NCI-H1436 treated with DMSO at 0.1 percent for 48 hours (cell line): Measurements from ENCODE around the gene ERI3.

ENCODE experiments used
- DNase-seq: peaks from one replicate; lab custom pipeline; 2025; lab: John Stamatoyannopoulos, UW

The ERI3 gene

DNA sequence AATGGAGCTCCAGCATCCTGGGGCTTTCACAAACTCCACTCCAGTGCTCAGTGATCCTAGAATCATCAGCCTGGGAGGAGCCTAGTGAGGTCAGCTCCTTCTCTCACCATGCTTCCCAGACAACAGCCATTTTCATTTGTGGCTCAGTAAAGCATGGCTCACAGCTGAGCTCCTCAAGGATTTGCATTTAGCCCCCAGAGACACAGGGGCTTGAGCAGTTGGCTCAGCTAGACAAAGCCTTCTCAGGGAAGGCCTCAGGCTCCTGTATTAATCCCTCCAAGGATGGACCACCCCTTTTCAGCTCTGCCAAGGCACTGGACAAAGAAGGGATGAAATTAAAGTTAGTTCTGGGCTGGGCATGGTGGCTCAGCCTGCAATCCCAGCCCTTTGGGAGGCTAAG lies 39.5 kb downstream of the ERI3 start:
- DNase-seq: no peak

DNA sequence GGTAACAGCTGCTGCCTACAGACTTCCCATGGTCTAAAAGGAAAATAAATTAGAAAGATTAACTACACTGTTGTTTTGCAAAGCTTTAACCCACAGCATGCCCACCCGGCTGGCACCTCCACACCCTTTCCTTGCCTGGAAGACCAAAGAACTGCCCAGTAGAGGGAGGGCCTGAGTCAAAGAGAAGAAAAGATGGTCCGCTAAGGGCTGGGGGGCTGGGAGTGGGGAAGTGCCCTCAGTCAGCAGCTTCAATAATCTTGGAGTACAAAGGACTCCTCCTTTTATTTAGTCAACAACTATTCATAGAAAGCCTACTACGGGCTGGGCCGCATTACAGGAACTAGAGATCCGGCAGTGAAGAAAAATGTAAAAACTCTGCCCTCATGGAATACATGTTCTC lies 40.6 kb downstream of the ERI3 start:
- no peak for DNase-seq

DNA sequence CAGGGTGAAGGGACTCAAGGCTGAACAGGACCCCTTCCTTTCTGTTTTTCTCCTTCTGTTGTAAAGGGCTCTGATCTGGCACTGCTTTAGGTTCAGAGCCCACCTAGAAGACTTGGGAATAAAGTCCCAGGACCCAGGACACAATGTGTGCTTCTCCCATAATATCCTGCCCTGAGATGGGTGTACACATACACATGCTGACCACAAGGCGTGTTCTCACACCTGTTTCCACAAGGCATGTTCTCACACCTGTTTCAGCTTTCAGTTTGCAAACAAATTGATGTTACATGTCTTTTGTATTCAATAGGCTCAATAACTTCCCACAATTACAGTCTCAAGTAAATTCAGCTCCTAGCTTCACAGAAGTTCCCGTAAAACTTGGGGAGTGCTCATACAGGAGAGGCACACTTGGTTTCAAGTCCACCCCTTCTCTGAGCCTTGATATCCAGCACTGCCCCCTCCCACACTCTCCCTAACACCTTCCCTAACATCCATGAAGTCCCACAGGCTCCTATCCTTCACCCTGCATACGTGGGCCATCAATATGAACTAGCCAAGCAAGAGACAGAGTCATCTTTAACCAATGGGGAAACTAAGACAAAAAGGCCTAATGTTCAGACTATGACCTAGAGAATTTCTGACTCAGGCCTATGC lies 41.7 kb downstream of the ERI3 start:
- DNase-seq: no peak

DNA sequence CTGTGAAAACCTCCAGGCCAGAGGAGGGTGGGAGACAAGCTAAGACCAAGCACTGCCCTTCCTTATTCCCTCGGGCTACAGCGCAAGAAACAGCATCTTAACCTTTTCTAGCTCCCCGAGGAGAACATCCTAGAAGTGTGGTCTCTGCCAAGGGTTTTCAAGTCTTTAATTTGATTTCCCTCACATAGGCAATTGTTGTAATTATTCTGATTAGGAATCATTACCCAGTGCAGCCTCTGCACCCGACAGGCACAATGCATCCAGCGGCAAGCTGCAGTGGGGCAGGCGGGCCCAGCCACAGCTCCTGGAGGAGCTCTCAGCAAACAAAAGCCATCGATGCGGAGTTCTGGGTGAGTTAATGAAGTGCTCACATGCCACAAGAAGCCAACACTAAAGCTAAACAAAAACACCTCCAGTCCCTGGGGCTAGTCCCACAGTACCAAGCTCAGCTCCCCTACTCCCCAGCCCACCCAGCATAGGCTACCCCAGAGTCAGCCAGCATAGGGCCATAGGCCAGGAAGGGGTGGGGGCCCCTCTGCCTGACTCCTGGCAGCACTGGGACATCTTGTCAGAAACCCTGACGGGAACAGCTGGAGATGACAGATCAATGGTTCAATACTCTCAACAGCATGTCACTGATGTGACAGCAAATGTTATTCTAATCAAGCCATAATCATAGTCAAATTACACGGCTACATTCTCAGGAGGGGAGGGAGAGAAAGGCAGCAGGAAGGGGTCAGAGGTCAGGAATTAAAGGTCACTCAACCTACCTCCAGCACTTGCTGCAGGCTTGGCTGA lies 42.5 kb downstream of the ERI3 start:
- no peak for DNase-seq

DNA sequence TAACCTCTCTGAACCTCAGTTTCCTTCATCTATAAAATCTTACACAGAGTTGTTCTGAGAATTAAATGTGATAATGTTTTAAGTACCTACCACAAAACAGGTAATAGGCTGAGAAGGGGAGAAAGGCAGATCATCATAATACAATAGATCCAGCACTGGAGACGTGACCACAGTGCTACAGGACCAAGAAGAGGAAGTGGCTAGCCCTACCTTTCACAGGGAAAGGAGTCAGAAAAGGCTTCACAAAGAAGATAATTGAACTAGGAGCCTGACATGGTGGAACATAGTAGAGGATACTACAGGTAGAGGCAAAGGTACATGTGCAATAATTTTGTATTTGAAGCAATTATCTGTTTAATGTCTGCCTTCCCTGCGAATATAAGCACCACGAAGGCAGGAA lies 45.1 kb downstream of the ERI3 start:
- no peak for DNase-seq

DNA sequence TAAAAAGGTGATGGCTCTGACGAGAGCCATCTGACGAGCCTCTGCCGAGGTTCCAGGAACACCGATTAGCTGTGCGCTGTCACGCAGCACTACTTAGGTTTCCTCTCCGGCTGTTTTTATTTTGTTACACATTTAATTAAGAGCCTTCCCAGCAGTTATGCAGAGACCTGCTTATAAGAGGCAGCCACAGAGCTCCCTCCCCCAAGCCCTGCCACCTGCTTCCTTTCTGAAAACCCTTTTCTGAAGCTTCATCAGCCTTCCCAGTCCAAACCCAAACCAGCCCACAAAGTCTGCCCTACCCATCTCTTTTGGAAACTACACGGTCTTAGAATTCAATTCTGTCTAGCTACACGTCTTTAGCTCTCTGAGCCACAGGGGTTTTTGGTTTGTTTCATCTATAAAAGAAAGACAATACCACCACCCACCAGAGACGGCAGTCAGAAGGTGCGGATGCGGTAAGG lies 49.1 kb downstream of the ERI3 start:
- DNase-seq: no peak

DNA sequence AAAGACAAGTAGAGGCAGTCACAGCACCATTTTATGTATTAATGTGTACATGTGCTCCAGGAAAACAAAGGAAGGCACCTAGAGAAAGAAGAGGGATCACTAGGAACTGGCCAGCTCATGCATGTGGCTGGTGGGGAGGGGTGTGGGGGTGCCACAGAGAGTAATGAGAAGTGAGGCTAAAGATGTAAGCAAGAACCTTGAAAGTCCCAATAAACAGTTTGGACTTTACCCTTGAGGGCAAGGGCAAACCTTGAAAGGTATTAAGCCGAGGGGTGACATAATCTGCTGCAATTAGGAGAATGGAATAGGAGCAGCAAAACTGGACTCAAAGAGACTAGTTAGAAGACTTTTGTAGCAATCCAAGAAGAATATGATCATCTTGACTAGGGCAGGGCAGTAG lies 51.5 kb downstream of the ERI3 start:
- no peak for DNase-seq

DNA sequence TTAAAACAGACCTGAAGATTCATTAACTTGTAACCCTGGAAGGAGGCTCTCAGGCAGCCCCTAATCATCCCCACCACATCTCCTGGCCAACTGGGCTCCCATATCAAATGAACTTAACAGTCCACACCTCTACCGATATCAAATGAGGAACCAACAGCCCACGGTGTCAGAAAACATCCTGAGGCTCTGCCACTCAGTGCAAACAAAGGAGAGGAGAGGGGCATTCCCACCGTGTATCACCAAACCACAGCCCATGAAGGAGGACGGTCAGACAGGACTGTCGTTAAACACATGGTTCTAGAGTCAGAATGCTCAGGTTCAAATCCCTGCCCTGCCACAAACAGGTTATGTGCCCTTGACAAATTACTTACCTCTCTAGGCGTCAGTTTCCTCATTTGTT lies 52.5 kb downstream of the ERI3 start:
- no peak for DNase-seq

DNA sequence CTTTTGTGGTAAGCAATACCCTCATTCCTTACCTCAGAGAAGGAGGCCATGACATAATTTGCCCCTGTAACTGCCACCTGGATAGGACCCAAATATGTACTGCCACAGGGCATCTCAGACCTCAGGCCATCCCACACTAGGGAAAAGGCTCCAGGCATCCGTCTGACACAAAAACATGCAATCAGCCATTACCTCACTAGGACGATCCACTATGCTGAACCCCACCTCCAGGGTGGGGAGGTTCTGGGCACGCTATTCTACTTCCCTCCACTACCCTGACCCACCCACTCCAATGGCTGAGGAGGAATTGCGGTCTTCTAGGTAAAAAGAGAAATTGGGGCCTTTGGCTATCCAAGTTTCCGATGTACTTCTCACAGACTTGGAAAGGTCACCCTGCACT lies 53.6 kb downstream of the ERI3 start:
- no peak for DNase-seq

DNA sequence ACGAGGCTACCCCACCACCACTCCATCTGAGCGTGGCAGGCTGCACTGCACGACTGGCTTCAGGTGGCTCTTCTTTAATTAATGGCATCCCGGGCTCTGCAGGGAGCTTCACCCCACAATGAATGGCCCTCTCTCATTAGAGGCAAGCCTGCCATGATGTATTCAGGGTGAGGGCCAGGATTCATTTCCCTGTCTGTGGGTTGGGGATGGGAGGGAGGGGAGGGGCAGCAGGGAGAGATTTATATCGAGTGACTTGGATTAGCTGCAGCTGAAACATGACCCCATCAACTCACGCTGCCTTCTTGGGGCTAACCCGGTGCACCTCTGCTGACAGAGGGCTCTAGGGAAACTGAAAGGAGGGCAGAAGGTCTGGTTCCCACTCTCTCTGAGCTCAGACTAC lies 54.2 kb downstream of the ERI3 start:
- no peak for DNase-seq

DNA sequence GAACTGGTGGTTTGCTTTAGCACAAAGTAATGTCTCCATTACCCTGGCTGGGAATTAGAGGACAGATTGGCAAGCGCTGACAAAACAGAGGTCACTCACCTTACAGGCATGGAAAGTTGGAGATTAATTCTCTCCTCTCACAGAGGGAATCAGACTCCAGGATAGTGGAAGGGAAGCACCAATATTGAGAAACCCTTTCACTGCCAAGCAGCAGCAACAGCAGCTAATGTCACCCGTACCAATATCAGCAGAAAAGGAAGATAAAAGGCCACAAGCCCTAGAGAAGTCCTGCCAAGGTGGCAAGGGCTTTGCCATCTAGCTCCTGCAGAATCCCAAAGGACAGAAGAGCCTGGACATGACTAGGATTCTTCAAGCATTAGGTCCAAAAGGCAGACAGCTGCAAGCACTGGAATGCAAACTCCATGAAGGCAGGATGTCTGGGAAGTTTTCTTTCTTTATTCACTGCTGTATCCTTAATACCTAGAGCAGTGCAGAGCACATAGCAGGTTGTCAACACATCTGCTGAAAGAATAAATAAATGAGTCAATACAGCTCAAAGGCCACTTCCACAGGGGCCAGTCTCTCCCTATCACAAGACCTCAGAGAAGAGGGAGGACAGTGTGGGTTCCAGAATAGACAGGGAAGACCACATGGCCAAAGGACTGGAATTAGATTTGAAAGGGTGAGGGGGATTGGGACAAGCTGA lies 57.2 kb downstream of the ERI3 start:
- no peak for DNase-seq

DNA sequence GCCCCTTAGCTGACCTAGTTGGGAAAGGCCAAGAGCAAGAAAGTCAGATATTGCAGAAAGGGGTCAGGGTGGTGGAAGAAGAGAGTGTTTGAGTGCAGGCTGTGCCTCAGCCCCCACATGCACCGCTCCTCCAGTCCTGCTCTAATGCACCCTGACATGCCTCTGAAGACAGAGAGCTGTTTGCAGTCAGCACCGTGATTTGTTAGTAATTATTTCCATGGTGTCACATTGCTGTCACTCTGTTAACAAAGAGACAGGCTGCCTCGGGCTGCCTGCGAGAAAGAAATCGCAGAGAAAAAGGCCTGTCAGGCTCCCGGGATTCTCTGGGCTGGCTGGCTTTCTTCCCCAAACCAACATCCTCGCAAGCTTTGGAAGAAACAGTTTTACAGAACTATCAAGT lies 58.3 kb downstream of the ERI3 start:
- DNase-seq: no peak

DNA sequence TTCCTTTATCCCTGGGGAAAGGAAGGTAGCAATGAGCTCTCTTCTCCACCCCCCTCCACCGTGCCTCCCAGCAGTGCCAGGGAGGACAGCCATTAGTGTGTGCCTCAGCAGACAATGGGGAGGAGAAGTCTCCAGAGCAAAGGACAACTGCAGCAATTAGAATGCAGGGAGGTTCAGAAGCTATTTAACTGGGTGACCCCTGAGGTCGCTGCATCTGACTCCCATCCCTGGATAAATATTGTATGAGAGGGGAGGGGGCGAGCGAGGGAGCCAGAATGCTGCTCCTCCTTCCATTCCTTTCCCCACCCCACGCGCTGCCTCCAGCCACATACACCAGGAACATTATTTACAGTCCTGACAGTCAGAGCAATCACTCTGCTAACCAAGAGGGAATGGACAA lies 59.0 kb downstream of the ERI3 start:
- no peak for DNase-seq

DNA sequence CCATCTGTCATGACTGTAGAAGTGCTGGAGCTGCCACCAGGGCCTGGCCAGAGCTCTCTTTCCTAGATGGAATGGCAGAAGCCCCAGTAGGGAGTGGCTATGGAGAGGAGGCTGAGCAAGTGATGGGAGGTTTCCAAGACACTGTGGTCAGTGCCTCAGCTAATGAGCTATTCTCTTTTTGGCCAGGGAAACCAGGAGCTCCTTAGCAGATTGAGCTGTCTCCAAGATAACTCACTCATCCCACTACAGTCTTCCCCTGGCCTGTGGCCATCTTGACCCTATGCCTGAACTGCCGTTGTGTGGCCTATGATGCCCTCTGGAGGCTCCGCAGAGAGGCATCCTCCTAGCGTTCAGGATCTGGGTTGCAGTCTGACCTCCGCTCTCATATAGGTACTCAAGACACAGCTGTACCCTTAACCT lies 60.5 kb downstream of the ERI3 start:
- DNase-seq: no peak

DNA sequence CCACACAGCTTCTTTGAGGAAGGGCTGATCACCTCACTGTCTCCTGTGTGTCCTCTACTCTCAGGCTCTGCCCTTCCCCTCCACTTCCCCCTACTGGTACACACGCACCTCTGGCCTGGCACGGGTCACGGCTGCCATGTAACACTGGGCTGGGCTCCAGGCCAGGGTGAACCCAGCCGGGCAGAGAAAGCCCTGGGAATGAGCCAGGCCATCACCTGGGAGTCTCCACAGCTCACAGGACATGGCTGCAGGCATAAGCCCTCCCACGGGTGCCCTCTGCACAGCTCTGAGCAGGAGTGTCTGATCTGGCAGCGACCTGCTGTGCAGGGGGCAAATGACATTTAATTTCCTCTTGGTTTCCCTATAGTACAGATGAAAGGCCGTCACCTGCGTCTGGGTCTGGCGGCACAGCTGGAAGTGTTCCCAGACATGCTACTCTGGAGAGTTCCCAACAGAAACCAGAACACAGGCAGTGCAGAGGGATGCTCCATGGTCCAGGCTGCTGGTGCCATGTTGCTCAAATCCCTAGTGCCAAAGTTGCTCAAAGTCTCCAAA lies 61.2 kb downstream of the ERI3 start:
- DNase-seq: no peak

DNA sequence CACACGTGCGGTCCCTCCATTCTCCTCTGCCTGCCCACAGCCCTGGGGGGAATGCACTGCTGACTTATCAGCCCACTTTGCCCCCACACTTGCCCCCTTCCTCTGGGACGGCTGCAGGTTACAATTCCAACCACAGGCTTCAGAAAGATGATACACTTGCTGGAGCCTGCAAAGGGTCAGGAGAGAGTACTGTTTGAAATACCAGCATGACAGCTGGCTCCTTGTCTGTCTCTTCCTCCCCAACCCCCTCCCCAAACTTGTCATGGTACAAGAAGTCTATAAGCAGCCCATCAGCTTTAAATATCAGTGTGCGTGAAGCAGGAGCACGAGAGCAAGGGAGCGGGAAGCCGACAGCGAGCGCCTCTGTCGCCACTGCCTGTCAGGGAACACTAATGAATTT lies 62.4 kb downstream of the ERI3 start:
- no peak for DNase-seq

DNA sequence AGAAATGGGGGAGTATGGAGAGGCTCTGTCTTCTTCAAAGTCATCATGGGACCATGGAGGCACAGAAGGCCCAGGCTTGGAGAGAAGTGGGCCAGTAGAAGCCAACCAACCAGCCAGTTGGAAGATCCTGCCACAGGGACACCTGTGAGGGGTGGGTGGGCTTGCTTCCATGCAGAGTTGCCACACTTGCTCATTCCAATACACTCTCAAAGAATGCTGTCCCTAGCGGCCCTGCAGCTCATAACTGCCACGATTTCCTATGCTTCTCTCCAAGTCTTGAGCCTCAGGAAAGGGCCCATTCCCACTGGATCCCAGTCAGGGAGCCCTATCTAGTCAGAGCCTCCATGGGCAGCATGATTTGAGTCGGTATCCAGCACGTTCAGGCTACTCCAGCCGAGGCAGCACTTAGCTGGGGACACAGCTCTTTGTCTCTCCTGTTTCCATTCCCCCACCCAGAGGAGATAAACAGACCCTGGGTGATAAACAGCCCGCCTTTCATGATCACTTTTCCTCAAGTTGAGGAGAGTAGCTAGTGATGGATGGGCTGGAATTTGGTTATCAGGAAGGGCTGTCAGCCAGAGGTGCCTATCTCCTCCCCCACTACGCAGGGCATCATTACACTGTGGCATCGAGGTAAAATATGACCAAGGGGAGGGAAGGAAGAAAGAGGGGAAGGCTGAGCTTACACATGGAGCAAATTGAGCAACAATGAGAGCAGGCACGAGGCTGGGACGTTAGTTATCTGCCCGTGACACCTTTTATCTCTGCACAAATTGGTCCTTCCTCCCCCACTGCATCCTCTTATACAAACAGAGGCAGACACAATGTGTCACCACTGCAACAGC lies 64.6 kb downstream of the ERI3 start:
- DNase-seq: no peak

DNA sequence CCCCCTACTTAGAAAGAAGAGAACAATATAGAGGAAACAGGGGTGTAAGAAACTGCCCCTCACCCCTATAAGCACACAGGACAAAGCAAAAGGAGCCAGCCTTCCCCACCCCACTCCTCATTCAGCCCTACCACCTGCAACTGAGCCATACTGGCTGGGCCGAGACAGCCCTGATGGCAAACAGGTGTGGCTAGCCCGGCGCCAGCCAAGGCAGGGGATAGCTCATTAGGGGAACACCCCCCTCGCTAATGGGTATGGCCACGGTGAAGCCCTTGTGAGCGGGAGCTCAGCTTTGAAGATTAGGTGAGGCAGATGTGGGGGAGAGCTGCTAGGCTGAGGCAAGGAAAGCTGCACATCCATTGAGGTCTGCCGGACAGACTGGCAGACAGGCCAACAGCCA lies 65.5 kb downstream of the ERI3 start:
- DNase-seq: no peak

DNA sequence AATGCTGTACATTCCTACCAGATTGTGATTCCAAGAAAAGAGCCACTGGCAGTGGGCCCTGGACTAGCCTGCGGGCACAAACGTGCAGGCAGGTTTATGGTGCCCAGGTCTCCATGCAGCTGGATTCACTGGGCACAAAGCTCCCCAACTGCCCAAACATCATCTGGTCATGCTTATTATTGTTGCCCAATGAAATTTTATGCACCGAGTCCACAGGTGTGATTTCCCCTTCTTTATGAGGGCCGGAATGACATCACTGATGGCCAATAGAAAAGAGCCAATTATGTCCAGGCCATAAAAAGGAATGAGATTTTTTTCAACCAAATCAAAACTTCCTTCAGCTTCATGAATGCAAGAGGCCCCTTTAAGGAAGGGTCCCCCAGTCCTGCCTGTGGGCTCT lies 66.2 kb downstream of the ERI3 start:
- no peak for DNase-seq

DNA sequence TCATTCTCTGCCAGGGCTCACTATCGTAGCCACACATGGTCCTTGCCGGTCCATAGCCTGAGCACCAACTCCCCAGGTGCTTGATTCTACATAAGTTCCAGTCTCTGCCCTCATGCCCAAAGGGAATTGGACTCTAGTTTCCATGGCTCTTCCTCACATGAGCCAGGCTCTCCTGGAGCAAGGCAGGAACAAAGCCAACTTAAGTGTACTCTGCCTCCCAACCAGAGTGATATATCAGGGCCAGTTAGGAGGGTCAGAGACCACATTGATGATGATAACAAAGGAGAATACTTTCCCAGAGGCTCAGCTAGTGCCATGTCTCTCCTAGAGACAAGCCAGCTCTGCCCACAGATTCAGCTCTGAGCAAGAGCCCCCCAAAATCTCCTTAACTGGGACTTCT lies 70.9 kb downstream of the ERI3 start:
- no peak for DNase-seq

DNA sequence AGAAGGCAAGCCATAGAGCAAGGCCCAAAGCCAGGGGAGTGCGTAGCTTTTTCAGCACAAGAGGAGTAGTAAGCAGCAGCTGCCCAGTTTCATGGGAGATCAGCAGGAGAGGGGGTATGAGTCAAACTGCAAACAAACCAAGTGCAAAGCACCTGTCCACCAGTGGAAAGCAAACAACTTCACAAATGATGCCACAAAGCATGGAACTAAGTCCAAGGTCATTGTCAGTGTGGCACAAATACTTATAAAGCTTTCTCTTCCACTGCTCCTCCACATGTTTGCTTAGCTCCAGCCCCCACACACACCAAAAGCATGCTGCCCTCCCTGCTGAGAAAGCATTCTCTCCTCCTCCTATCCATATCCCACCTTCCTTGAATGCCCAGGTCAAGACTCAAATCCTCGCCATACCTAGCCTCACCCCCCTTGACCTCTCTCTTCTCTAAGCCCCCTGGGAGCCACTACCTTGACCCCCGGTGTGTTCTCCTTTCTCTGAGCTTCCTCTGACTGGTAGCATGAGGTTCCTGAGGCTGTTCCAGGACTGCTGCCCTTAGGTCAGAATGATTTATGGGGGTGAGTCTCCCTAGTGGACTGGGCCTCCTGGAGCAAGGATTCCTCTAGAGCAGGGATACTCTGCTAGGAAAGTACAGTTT lies 71.4 kb downstream of the ERI3 start:
- no peak for DNase-seq
